Measurements from ENCODE around the gene EPB41L4A.

EPB41L4A gene

DNA sequence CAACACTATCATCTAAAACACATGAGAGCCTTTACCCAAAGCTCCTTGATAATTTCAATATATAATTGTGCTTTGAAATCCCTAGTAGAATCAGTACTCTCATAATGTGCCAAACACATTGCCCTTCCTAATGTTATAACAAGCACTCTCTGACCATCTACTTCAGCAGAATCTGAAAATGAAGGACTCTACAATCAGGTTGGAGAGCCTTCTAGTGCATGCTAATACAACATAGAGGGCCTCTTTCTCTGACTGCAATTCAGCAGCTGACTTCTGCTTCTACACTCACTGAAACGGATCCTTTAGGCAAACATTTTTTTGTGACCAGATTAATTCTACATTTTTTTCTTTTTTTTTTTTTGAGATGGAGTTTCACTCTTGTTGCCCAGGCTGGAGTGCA, 155.6 kb downstream of the EPB41L4A start:
- ChIA-PET CTCF (interaction anchor here (0.6 kb wide), 1 partner anchor 128 kb away, joined by 3 read pairs; no protein-coding TSS in a partner anchor), POLR2A (no interaction called here)
- TF ChIP-seq, protein P1, sequence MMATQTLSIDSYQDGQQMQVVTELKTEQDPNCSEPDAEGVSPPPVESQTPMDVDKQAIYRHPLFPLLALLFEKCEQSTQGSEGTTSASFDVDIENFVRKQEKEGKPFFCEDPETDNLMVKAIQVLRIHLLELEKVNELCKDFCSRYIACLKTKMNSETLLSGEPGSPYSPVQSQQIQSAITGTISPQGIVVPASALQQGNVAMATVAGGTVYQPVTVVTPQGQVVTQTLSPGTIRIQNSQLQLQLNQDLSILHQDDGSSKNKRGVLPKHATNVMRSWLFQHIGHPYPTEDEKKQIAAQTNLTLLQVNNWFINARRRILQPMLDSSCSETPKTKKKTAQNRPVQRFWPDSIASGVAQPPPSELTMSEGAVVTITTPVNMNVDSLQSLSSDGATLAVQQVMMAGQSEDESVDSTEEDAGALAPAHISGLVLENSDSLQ (IDR thresholded peaks at IDR 0.05) = no peak
- no peak for TF ChIP-seq SP1 (IDR thresholded peaks at IDR 0.05)
- no peak for TF ChIP-seq SUZ12 (IDR thresholded peaks at IDR 0.05)
- no peak for TF ChIP-seq TARDBP (IDR thresholded peaks at IDR 0.05)
- TF ChIP-seq CTBP1 (IDR thresholded peaks at IDR 0.05; ENCODE audit: borderline replicate concordance) = no peak
- TF ChIP-seq FOXK2 (IDR thresholded peaks at IDR 0.05) = no peak
- TF ChIP-seq ZNF384 (IDR thresholded peaks at IDR 0.05) = no peak
- TF ChIP-seq BHLHE40 (IDR thresholded peaks at IDR 0.05; ENCODE audit: borderline replicate concordance) = no peak
- TF ChIP-seq FOXM1 (IDR thresholded peaks at IDR 0.05; ENCODE audit: borderline replicate concordance) = no peak
- no peak for TF ChIP-seq LEF1 (IDR thresholded peaks at IDR 0.05; ENCODE audit: borderline replicate concordance)
- TF ChIP-seq ARNT (IDR thresholded peaks at IDR 0.05) = no peak
- TF ChIP-seq ELF4 (IDR thresholded peaks at IDR 0.05) = no peak
- no peak for TF ChIP-seq L3MBTL2 (conservative IDR thresholded peaks at IDR 0.05)
- no peak for TF ChIP-seq FOXA1 (IDR thresholded peaks at IDR 0.05)
- no peak for TF ChIP-seq NFRKB (IDR thresholded peaks at IDR 0.05)
- TF ChIP-seq HDGF (IDR thresholded peaks at IDR 0.05; ENCODE audit: borderline replicate concordance) = no peak
- DNase-seq (ENCODE audit: extremely low spot score) = no peak

DNA sequence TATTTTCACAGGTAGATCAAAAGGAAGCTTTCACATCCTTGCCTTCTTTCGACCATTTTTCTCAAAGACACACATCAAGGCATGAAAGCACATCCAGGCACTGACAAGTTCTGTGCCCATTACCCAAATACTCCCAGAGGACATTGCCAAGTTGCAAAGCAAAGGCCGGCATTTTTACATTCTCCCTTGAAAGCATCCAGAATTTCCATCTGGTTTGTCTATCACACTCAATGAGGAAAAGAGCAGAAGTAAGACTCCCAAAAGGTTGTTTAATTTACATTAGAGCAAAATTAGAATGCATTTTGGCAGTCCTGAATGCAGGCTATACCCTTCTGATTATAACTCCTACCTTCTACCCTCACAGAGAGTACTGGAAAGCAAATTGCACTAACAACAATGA, 160.5 kb downstream of the EPB41L4A start:
- POLR2A ChIA-PET = no interaction called here
- TF ChIP-seq ZNF384 (IDR thresholded peaks at IDR 0.05) (no peak), FOXA1 (IDR thresholded peaks at IDR 0.05) (no peak), SUZ12 (IDR thresholded peaks at IDR 0.05) (no peak), FOXM1 (IDR thresholded peaks at IDR 0.05; ENCODE audit: borderline replicate concordance) (no peak), CTBP1 (IDR thresholded peaks at IDR 0.05; ENCODE audit: borderline replicate concordance) (no peak), HDGF (IDR thresholded peaks at IDR 0.05; ENCODE audit: borderline replicate concordance) (no peak), L3MBTL2 (conservative IDR thresholded peaks at IDR 0.05) (no peak), BHLHE40 (IDR thresholded peaks at IDR 0.05; ENCODE audit: borderline replicate concordance) (no peak), LEF1 (IDR thresholded peaks at IDR 0.05; ENCODE audit: borderline replicate concordance) (no peak), NFRKB (IDR thresholded peaks at IDR 0.05) (no peak), SP1 (IDR thresholded peaks at IDR 0.05) (no peak), TARDBP (IDR thresholded peaks at IDR 0.05) (no peak), ELF4 (IDR thresholded peaks at IDR 0.05) (no peak), ARNT (IDR thresholded peaks at IDR 0.05) (no peak)
- TF ChIP-seq, protein P1 (IDR thresholded peaks at IDR 0.05) = no peak
- no peak for DNase-seq (ENCODE audit: extremely low spot score)
- CTCF ChIA-PET = no interaction called here

DNA sequence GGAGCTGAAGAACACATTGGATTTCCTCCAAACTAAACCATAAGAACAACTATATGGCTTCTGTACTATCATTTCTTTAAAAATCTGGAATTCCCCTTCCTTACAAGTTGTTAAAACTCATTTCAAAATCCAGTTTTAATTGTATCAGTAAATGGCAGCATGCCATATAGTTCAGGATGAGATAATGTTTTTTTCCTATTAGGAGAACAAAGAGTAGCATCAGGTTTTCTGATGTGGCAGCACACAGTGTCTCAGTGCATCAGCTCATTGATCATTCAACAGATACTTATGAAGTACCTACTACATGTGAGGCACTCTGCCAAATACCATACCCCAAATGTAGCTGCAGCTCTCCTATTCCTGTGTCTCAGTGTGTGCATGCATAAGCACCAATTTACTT, 161.1 kb downstream of the EPB41L4A start:
- DNase-seq (ENCODE audit: extremely low spot score) = no peak
- CTCF ChIA-PET = no interaction called here
- TF ChIP-seq SP1 (IDR thresholded peaks at IDR 0.05) (no peak), L3MBTL2 (conservative IDR thresholded peaks at IDR 0.05) (no peak), FOXA1 (IDR thresholded peaks at IDR 0.05) (no peak), FOXK2 (IDR thresholded peaks at IDR 0.05) (no peak), HDGF (IDR thresholded peaks at IDR 0.05; ENCODE audit: borderline replicate concordance) (no peak), SUZ12 (IDR thresholded peaks at IDR 0.05) (no peak), ZNF384 (IDR thresholded peaks at IDR 0.05) (no peak), BHLHE40 (IDR thresholded peaks at IDR 0.05; ENCODE audit: borderline replicate concordance) (no peak), ARNT (IDR thresholded peaks at IDR 0.05) (no peak), NFRKB (IDR thresholded peaks at IDR 0.05) (no peak), FOXM1 (IDR thresholded peaks at IDR 0.05; ENCODE audit: borderline replicate concordance) (no peak), ELF4 (IDR thresholded peaks at IDR 0.05) (no peak), LEF1 (IDR thresholded peaks at IDR 0.05; ENCODE audit: borderline replicate concordance) (no peak), TARDBP (IDR thresholded peaks at IDR 0.05) (no peak)
- TF ChIP-seq, protein P1 (IDR thresholded peaks at IDR 0.05) = no peak
- POLR2A ChIA-PET = no interaction called here

DNA sequence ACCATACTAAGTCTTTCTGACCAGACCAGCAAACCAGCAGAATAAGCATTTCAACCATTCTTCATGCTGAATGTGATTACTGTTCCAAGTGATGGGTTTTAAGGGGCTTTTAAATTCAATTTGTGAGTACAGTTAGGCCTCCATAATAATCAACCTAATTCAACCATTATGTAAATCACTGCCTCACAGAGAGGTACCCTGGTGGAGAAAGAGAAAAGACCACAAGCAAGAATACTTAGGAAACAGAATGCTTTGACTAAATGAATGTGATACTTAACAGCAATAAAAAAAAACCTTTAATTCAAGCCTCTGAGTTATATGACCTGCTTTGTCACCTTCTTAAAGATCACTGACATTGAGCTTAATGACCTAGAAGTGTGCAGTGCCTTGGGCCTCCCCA, 162.1 kb downstream of the EPB41L4A start:
- CTCF ChIA-PET = no interaction called here
- no peak for DNase-seq (ENCODE audit: extremely low spot score)
- no peak for TF ChIP-seq SP1 (IDR thresholded peaks at IDR 0.05)
- TF ChIP-seq FOXM1 (IDR thresholded peaks at IDR 0.05; ENCODE audit: borderline replicate concordance) = no peak
- TF ChIP-seq BHLHE40 (IDR thresholded peaks at IDR 0.05; ENCODE audit: borderline replicate concordance) = no peak
- TF ChIP-seq FOXA1 (IDR thresholded peaks at IDR 0.05) = no peak
- TF ChIP-seq SUZ12 (IDR thresholded peaks at IDR 0.05) = no peak
- no peak for TF ChIP-seq ELF4 (IDR thresholded peaks at IDR 0.05)
- TF ChIP-seq NFRKB (IDR thresholded peaks at IDR 0.05) = no peak
- TF ChIP-seq TARDBP (IDR thresholded peaks at IDR 0.05) = no peak
- no peak for TF ChIP-seq LEF1 (IDR thresholded peaks at IDR 0.05; ENCODE audit: borderline replicate concordance)
- no peak for TF ChIP-seq ZNF384 (IDR thresholded peaks at IDR 0.05)
- TF ChIP-seq HDGF (IDR thresholded peaks at IDR 0.05; ENCODE audit: borderline replicate concordance) = no peak
- no peak for TF ChIP-seq L3MBTL2 (conservative IDR thresholded peaks at IDR 0.05)
- no peak for TF ChIP-seq ARNT (IDR thresholded peaks at IDR 0.05)
- no peak for TF ChIP-seq FOXK2 (IDR thresholded peaks at IDR 0.05)
- no peak for TF ChIP-seq CTBP1 (IDR thresholded peaks at IDR 0.05; ENCODE audit: borderline replicate concordance)
- TF ChIP-seq, protein P1 (IDR thresholded peaks at IDR 0.05) = no peak
- POLR2A ChIA-PET = no interaction called here

DNA sequence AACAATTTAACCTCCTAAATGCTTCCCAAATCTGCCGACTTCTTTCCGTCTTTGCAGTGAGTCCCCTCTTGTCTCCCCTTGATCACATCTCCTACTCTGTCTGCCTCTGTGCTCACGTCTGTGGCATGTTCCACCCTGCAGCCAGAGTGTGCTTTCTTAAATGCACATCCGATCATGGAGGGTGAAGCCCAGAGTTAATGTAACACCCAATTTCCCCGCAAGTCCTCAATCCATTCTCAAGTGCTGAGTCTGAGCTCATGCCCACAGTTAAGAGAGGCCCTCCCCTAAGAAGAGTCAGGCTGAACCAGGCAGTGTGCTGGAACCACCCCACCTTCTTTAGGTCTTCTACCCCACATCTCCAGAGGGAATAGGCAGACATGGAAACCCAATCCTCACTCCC, 164.8 kb downstream of the EPB41L4A start:
- ChIA-PET POLR2A (no interaction called here), CTCF (no interaction called here)
- no peak for DNase-seq (ENCODE audit: extremely low spot score)
- TF ChIP-seq CTBP1 (IDR thresholded peaks at IDR 0.05; ENCODE audit: borderline replicate concordance) (no peak), HDGF (IDR thresholded peaks at IDR 0.05; ENCODE audit: borderline replicate concordance) (no peak), ELF4 (IDR thresholded peaks at IDR 0.05) (no peak)

Measured in HEK293T (cell line).